Neuron (in vitro differentiated cells): ENCODE measurements around the gene PHC3.
"Not testable (repeated sequence)": the region's sequence is repeated elsewhere in the genome, so short reads cannot be mapped to it uniquely, and the experiment has no call there.

Experiments
- H2AFZ ChIP-seq: one replicate; pipeline ENCODE4 v1.6.1; 2013; ENCODE audit warnings: low read depth, mild to moderate bottlenecking, inconsistent platforms, low read length, moderate library complexity
- H3K27me3 ChIP-seq: one replicate; pipeline ENCODE4 v1.6.1; 2013; ENCODE audit warnings: low read length; ENCODE audit not compliant: insufficient read depth
- H3K36me3 ChIP-seq: one replicate; pipeline ENCODE4 v1.6.1; 2013; ENCODE audit warnings: low read length; ENCODE audit not compliant: insufficient read depth
- H3K4me1 ChIP-seq: one replicate; pipeline ENCODE4 v1.6.1; 2013; ENCODE audit warnings: low read length; ENCODE audit not compliant: insufficient read depth
- H3K4me3 ChIP-seq: 2 replicates; pipeline ENCODE4 v1.5.1; 2013; ENCODE audit warnings: mild to moderate bottlenecking, low read length, moderate library complexity
- H3K9me3 ChIP-seq: one replicate; pipeline ENCODE4 v1.6.1; 2013; ENCODE audit warnings: low read length

PHC3 gene

GRCh38 chr3:170204509-170204908 lies 23.0 kb upstream of the PHC3 start:
- no peaks in the 10 kb centered on the region for H3K27me3 ChIP-seq
- H3K9me3 ChIP-seq = no peaks in the 10 kb centered on the region
- no peak overlapping the region for H2AFZ ChIP-seq
- H3K36me3 ChIP-seq = no peaks in the 10 kb centered on the region
- H3K4me3 ChIP-seq = no peak overlapping the region
- H3K4me1 ChIP-seq = peaks cover 3% of the 10 kb centered on the region

- no peak overlapping the region for H2AFZ ChIP-seq
- H3K4me1 ChIP-seq = peaks cover 3% of the 10 kb centered on the region
- H3K9me3 ChIP-seq = no peaks in the 10 kb centered on the region
- no peaks in the 10 kb centered on the region for H3K27me3 ChIP-seq
- H3K36me3 ChIP-seq = no peaks in the 10 kb centered on the region
- H3K4me3 ChIP-seq = no peak overlapping the region
These were observed 22.5 kb upstream of the PHC3 start for GRCh38 chr3:170204023-170204472.

GRCh38 chr3:170203457-170203856 lies 21.9 kb upstream of the PHC3 start:
- no peak overlapping the region for H3K4me3 ChIP-seq
- no peaks in the 10 kb centered on the region for H3K27me3 ChIP-seq
- no peaks in the 10 kb centered on the region for H3K9me3 ChIP-seq
- peaks cover 3% of the 10 kb centered on the region for H3K4me1 ChIP-seq
- H2AFZ ChIP-seq = no peak overlapping the region
- no peaks in the 10 kb centered on the region for H3K36me3 ChIP-seq

- H3K4me1 ChIP-seq = peaks cover 3% of the 10 kb centered on the region
- no peaks in the 10 kb centered on the region for H3K9me3 ChIP-seq
- no peaks in the 10 kb centered on the region for H3K36me3 ChIP-seq
- H2AFZ ChIP-seq = no peak overlapping the region
- H3K4me3 ChIP-seq = no peak overlapping the region
- no peaks in the 10 kb centered on the region for H3K27me3 ChIP-seq
These were observed 20.0 kb upstream of the PHC3 start for GRCh38 chr3:170201527-170201926.

- Histone ChIP-seq H3K4me3 (no peak overlapping the region), H3K27me3 (no peaks in the 10 kb centered on the region), H3K4me1 (peaks cover 3% of the 10 kb centered on the region), H2AFZ (no peak overlapping the region), H3K36me3 (no peaks in the 10 kb centered on the region), H3K9me3 (no peaks in the 10 kb centered on the region)
These were observed 19.5 kb upstream of the PHC3 start for GRCh38 chr3:170200987-170201386.

GRCh38 chr3:170196833-170197232 lies 15.3 kb upstream of the PHC3 start:
- Histone ChIP-seq H2AFZ (no peak overlapping the region), H3K9me3 (no peaks in the 10 kb centered on the region), H3K4me1 (no peaks in the 10 kb centered on the region), H3K4me3 (no peak overlapping the region), H3K27me3 (no peaks in the 10 kb centered on the region), H3K36me3 (no peaks in the 10 kb centered on the region)

GRCh38 chr3:170195759-170196158 lies 14.2 kb upstream of the PHC3 start:
- not testable (repeated sequence) for H3K27me3 ChIP-seq, H3K36me3 ChIP-seq, H3K9me3 ChIP-seq, H3K4me3 ChIP-seq, H2AFZ ChIP-seq, H3K4me1 ChIP-seq

- H3K36me3 ChIP-seq = no peaks in the 10 kb centered on the region
- no peaks in the 10 kb centered on the region for H3K4me1 ChIP-seq
- no peaks in the 10 kb centered on the region for H3K27me3 ChIP-seq
- peak overlapping the region; percentile 9 for H3K4me3 ChIP-seq
- H3K9me3 ChIP-seq = no peaks in the 10 kb centered on the region
- H2AFZ ChIP-seq = no peak overlapping the region
These were observed 8.1 kb upstream of the PHC3 start for GRCh38 chr3:170189398-170190256.

GRCh38 chr3:170180079-170180907 lies 1.2 kb downstream of the PHC3 start:
- H2AFZ ChIP-seq = peak overlapping the region; percentile 79
- peak overlapping the region; percentile 78 for H3K4me3 ChIP-seq
- no peaks in the 10 kb centered on the region for H3K9me3 ChIP-seq
- peaks cover 29% of the 10 kb centered on the region for H3K36me3 ChIP-seq
- no peaks in the 10 kb centered on the region for H3K27me3 ChIP-seq
- peaks cover 11% of the 10 kb centered on the region for H3K4me1 ChIP-seq

- Histone ChIP-seq H3K9me3 (no peaks in the 10 kb centered on the region), H3K4me3 (peak overlapping the region; percentile 78), H3K27me3 (no peaks in the 10 kb centered on the region)
These were observed 2.1 kb downstream of the PHC3 start for GRCh38 chr3:170179432-170179831.

GRCh38 chr3:170178651-170179050 lies 2.9 kb downstream of the PHC3 start:
- Histone ChIP-seq H2AFZ (no peak overlapping the region), H3K4me3 (no peak overlapping the region), H3K27me3 (no peaks in the 10 kb centered on the region), H3K4me1 (peaks cover 11% of the 10 kb centered on the region), H3K9me3 (no peaks in the 10 kb centered on the region), H3K36me3 (peaks cover 40% of the 10 kb centered on the region)

More at GRCh38 chr3:170179432-170179831, 2.1 kb downstream of the PHC3 start:
- H3K36me3 ChIP-seq = peaks cover 34% of the 10 kb centered on the region
- H3K4me1 ChIP-seq = peaks cover 11% of the 10 kb centered on the region
- no peak overlapping the region for H2AFZ ChIP-seq

GRCh38 chr3:170171563-170171962 lies 10.0 kb downstream of the PHC3 start:
- Histone ChIP-seq H3K4me1 (no peaks in the 10 kb centered on the region), H3K4me3 (no peak overlapping the region), H2AFZ (no peak overlapping the region), H3K27me3 (no peaks in the 10 kb centered on the region), H3K9me3 (no peaks in the 10 kb centered on the region), H3K36me3 (peaks cover 72% of the 10 kb centered on the region)

GRCh38 chr3:170164717-170165116 lies 16.8 kb downstream of the PHC3 start:
- H3K36me3 ChIP-seq = peaks cover 59% of the 10 kb centered on the region

More at GRCh38 chr3:170164717-170165116, 16.8 kb downstream of the PHC3 start:
- Histone ChIP-seq H2AFZ (no peak overlapping the region), H3K9me3 (peaks cover 15% of the 10 kb centered on the region), H3K4me3 (no peak overlapping the region), H3K4me1 (no peaks in the 10 kb centered on the region), H3K27me3 (no peaks in the 10 kb centered on the region)
